Glomerular visceral epithelial cell (primary cell): ENCODE results near the gene KCNK3.
"Not testable (repeated sequence)": the region's sequence is repeated elsewhere in the genome, so short reads cannot be mapped to it uniquely, and the experiment has no call there.

ENCODE experiments used
- DNase-seq: peaks from one replicate; pipeline ENCODE4 v3.0.0-alpha.2; 2016; ENCODE audit errors: extremely low spot score

The KCNK3 gene

GRCh38 chr2:26756337-26756736 is 63.8 kb downstream of the KCNK3 start:
- no peak for DNase-seq

GRCh38 chr2:26757873-26758789 is 65.6 kb downstream of the KCNK3 start:
- DNase-seq: peak; percentile 95

GRCh38 chr2:26758790-26759321 is 66.3 kb downstream of the KCNK3 start:
- peak; percentile 58 for DNase-seq

GRCh38 chr2:26759845-26760244 is 67.3 kb downstream of the KCNK3 start:
- DNase-seq: no peak

- DNase-seq: not testable (repeated sequence)
Measured at GRCh38 chr2:26760991-26761390, 68.5 kb downstream of the KCNK3 start.

- no peak for DNase-seq
Measured at GRCh38 chr2:26763019-26763418, 70.5 kb downstream of the KCNK3 start.

GRCh38 chr2:26764078-26764887 is 71.8 kb downstream of the KCNK3 start, which contains the start of gene SLC35F6:
SLC35F6 (plus strand) TSS chr2:26764284; CDS start chr2:26764350, 66 bp downstream.
- DNase-seq: peak; percentile 76

- no peak for DNase-seq
Measured at GRCh38 chr2:26764906-26765305, 72.4 kb downstream of the KCNK3 start.

GRCh38 chr2:26765475-26766200 is 73.1 kb downstream of the KCNK3 start:
- DNase-seq: no peak

GRCh38 chr2:26767129-26767528 is 74.6 kb downstream of the KCNK3 start:
- no peak for DNase-seq

- DNase-seq: no peak
Measured at GRCh38 chr2:26767894-26768487, 75.5 kb downstream of the KCNK3 start.

GRCh38 chr2:26768759-26769088 is 76.2 kb downstream of the KCNK3 start:
- no peak for DNase-seq

GRCh38 chr2:26769089-26769761 is 76.7 kb downstream of the KCNK3 start:
- DNase-seq: peak; percentile 65

GRCh38 chr2:26770986-26771586 is 78.6 kb downstream of the KCNK3 start:
- peak; percentile 81 for DNase-seq

- DNase-seq: peak; percentile 75
Measured at GRCh38 chr2:26772064-26773001, 79.8 kb downstream of the KCNK3 start.

- no peak for DNase-seq
Measured at GRCh38 chr2:26776195-26776800, 83.8 kb downstream of the KCNK3 start.

- DNase-seq: no peak
Measured at GRCh38 chr2:26778098-26778497, 85.6 kb downstream of the KCNK3 start.

- no peak for DNase-seq
Measured at GRCh38 chr2:26778507-26778906, 86.0 kb downstream of the KCNK3 start.
